ENCODE results near the gene PABPC1L. TPM values are rescaled to one million over a fixed set of nuclear protein-coding genes. Genes with fewer than 3 reads are reported as not detected.
A peak's percentile ranks its signal among the peaks of the same experiment; 100 is the strongest.
"Not testable (repeated sequence)": the region's sequence is repeated elsewhere in the genome, so short reads cannot be mapped to it uniquely, and the experiment has no call there.

PABPC1L gene
- total RNA-seq, 1 experiment from 2014 or later: 83.5 TPM

GRCh38 chr20:44862286-44862685 lies 47.6 kb upstream of the PABPC1L start:
- no peak overlapping the region for H4K8ac ChIP-seq (replicated peaks; ENCODE audit: insufficient read length, low read depth, low read length)
- Mint-ChIP-seq H3K27ac (peak overlapping the region in 2 of 3 experiments; percentile 10 to 46; a peak in 2 of 7 replicates), H3K4me3 (no peak overlapping the region), H3K9me3 (no peaks in the 10 kb centered on the region), H3K4me1 (peaks cover 0 to 8% of the 10 kb centered on the region in 2 experiments; a peak in 2 of 4 replicates), H3K27me3 (ENCODE audit: low read depth) (peaks cover 3% of the 10 kb centered on the region; the same call in 1 of the 2 replicates), H3K36me3 (ENCODE audit: insufficient read depth in 1 of 3, low read depth in 3 of 3) (no peaks in the 10 kb centered on the region)
- H3K23me2 ChIP-seq (ENCODE audit: insufficient read length, low read depth, low read length, poor library complexity, severe bottlenecking): no peaks in the 10 kb centered on the region
- no peaks in the 10 kb centered on the region for H3K27me3 ChIP-seq (ENCODE audit: insufficient read depth, low read length)
- no peak overlapping the region for H2BK120ac ChIP-seq (ENCODE audit: low read depth, low read length, poor library complexity, severe bottlenecking)
- DNase-seq: no peak
- H2AFZ ChIP-seq (ENCODE audit: low read length): no peak overlapping the region
- no peak overlapping the region for H3K4ac ChIP-seq (ENCODE audit: low read depth, low read length)
- no peaks in the 10 kb centered on the region for H3K9me3 ChIP-seq (ENCODE audit: control insufficient read depth, low read depth, low read length)
- no peak overlapping the region for H3K27ac ChIP-seq (ENCODE audit: insufficient read length, low read depth, low read length)
- no peak overlapping the region for H4K5ac ChIP-seq (ENCODE audit: insufficient read length, low read depth, low read length)
- no peak overlapping the region for H2BK15ac ChIP-seq (ENCODE audit: low read depth, low read length)
- no peak overlapping the region for H2BK20ac ChIP-seq (ENCODE audit: low read depth, low read length, poor library complexity, severe bottlenecking)
- H2AK5ac ChIP-seq (ENCODE audit: insufficient read length, low read length): no peak overlapping the region
- H4K20me1 ChIP-seq (ENCODE audit: control insufficient read depth, insufficient read depth, insufficient read length): no peaks in the 10 kb centered on the region
- H3K79me1 ChIP-seq (ENCODE audit: insufficient read depth, low read depth, low read length, poor library complexity, severe bottlenecking): no peaks in the 10 kb centered on the region
- no CpG with 5 or more reads among the region's 2 CpGs for WGBS (ENCODE audit: extremely low coverage, insufficient read length, low lambda C conversion rate)
- no peak overlapping the region for H3K56ac ChIP-seq (ENCODE audit: insufficient read length, low read depth, low read length)
- H3K4me2 ChIP-seq (ENCODE audit: insufficient read depth, insufficient read length, low read length): no peak overlapping the region
- H3K9ac ChIP-seq (ENCODE audit: extremely low read depth, insufficient read length, low read length): no peak overlapping the region
- no peak overlapping the region for H3T11ph ChIP-seq (ENCODE audit: low read length)
- H3K23ac ChIP-seq (ENCODE audit: insufficient read length, low read depth, low read length): no peak overlapping the region
- no peak overlapping the region for H2BK5ac ChIP-seq (ENCODE audit: insufficient read length, low read length)
- TF ChIP-seq CTCF (conservative IDR thresholded peaks at IDR 0.05): no peak
- H2BK12ac ChIP-seq (ENCODE audit: insufficient read length, low read depth, low read length): no peak overlapping the region
- no peak overlapping the region for H4K91ac ChIP-seq (ENCODE audit: insufficient read length, low read depth, low read length)
- H3K18ac ChIP-seq (ENCODE audit: insufficient read length, low read depth, low read length): no peak overlapping the region
- H3K4me1 ChIP-seq (ENCODE audit: insufficient read depth, low read length): no peaks in the 10 kb centered on the region
- H3K14ac ChIP-seq (ENCODE audit: insufficient read depth, low read length): no peak overlapping the region
- H3K79me2 ChIP-seq (ENCODE audit: insufficient read depth, low read length): no peaks in the 10 kb centered on the region

DNA sequence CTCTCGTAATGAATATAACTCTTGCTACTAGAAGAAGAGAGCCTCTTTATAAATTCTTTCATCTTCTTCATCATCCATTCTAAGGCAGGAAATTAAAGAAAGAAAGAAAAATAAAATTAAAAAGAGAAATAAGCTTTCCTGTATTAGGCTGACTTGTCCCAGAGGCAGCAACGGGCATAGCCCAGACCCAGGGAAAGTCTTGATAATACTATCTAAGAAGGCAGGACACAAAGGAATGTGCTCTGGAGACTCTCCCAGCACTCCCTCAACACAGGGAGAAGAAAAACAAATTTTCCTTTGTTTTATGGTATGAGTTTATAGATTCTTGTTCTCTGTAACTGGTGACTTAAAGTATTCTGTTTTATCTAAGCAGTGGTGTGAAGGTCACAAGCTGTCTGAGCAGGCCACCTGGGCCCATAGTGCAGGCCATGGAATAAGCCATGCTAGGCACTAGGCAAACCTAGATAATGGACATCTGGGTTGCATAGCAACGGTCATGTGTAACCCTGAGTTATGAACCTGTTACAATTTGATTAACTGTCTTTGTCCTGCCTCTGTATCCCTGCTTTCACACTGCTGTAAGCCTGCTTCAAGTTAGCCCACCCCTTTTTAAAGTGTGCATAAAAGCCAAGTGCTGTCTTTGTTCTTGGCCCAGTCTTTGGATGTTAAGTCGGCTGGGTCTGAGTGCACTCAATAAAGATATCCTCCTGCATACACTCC lies 46.3 kb upstream of the PABPC1L start:
- H3K9me3 ChIP-seq (ENCODE audit: control insufficient read depth, low read depth, low read length); H3K27ac ChIP-seq (ENCODE audit: insufficient read length, low read depth, low read length); H3T11ph ChIP-seq (ENCODE audit: low read length); H3K27me3 Mint-ChIP-seq (ENCODE audit: low read depth); H3K56ac ChIP-seq (ENCODE audit: insufficient read length, low read depth, low read length); H3K79me2 ChIP-seq (ENCODE audit: insufficient read depth, low read length); H4K20me1 ChIP-seq (ENCODE audit: control insufficient read depth, insufficient read depth, insufficient read length); H3K4ac ChIP-seq (ENCODE audit: low read depth, low read length); H3K36me3 Mint-ChIP-seq (ENCODE audit: insufficient read depth in 1 of 3, low read depth in 3 of 3); H3K27me3 ChIP-seq (ENCODE audit: insufficient read depth, low read length); H2AK5ac ChIP-seq (ENCODE audit: insufficient read length, low read length); H3K4me3 Mint-ChIP-seq; H3K23ac ChIP-seq (ENCODE audit: insufficient read length, low read depth, low read length); H2BK12ac ChIP-seq (ENCODE audit: insufficient read length, low read depth, low read length); H2AFZ ChIP-seq (ENCODE audit: low read length); H3K23me2 ChIP-seq (ENCODE audit: insufficient read length, low read depth, low read length, poor library complexity, severe bottlenecking); H3K9me3 Mint-ChIP-seq; H2BK120ac ChIP-seq (ENCODE audit: low read depth, low read length, poor library complexity, severe bottlenecking); H4K5ac ChIP-seq (ENCODE audit: insufficient read length, low read depth, low read length); H3K79me1 ChIP-seq (ENCODE audit: insufficient read depth, low read depth, low read length, poor library complexity, severe bottlenecking); H3K4me2 ChIP-seq (ENCODE audit: insufficient read depth, insufficient read length, low read length); H3K18ac ChIP-seq (ENCODE audit: insufficient read length, low read depth, low read length); H3K9ac ChIP-seq (ENCODE audit: extremely low read depth, insufficient read length, low read length); H3K4me1 Mint-ChIP-seq; H4K8ac ChIP-seq (replicated peaks; ENCODE audit: insufficient read length, low read depth, low read length); H4K91ac ChIP-seq (ENCODE audit: insufficient read length, low read depth, low read length); H3K14ac ChIP-seq (ENCODE audit: insufficient read depth, low read length); H3K4me1 ChIP-seq (ENCODE audit: insufficient read depth, low read length); H3K27ac Mint-ChIP-seq; H2BK5ac ChIP-seq (ENCODE audit: insufficient read length, low read length); H2BK15ac ChIP-seq (ENCODE audit: low read depth, low read length); DNase-seq; H2BK20ac ChIP-seq (ENCODE audit: low read depth, low read length, poor library complexity, severe bottlenecking): not testable (repeated sequence)
- no CpG with 5 or more reads among the region's 4 CpGs for WGBS (ENCODE audit: extremely low coverage, insufficient read length, low lambda C conversion rate)
